HL-60 (cell line): ENCODE data around the gene TOR2A.
"Not testable (repeated sequence)": the region's sequence is repeated elsewhere in the genome, so short reads cannot be mapped to it uniquely, and the experiment has no call there.

ENCODE experiments used
- DNase-seq, 2 experiments: peaks; one replicate each; pipeline ENCODE4 v3.0.0-alpha.2; 2010 to 2020; ENCODE audit warnings: low read depth in 1 of 2, low spot score in 1 of 2
- H3K27ac ChIP-seq: fragments of 250-450 bp; sonication (Bioruptor Pico); replicated peaks from 2 replicates; pipeline ENCODE4 v1.5.1; 2020; ENCODE audit warnings: mild to moderate bottlenecking, moderate library complexity
- H3K27me3 ChIP-seq: fragments of 250-450 bp; sonication (Bioruptor Pico); 2 replicates; pipeline ENCODE4 v1.5.1; 2021; ENCODE audit warnings: mild to moderate bottlenecking, moderate library complexity; ENCODE audit not compliant: insufficient read depth, poor library complexity, severe bottlenecking
- H3K4me3 ChIP-seq: replicated peaks from 2 replicates; pipeline ENCODE4 v1.5.1; 2011; ENCODE audit warnings: mild to moderate bottlenecking, control low read depth, low read length; ENCODE audit not compliant: insufficient read depth
- CTCF ChIP-seq: IDR thresholded peaks from one replicate; pipeline ENCODE4 v1.5.1; 2011; ENCODE audit warnings: low read length, control low read depth, inconsistent platforms; ENCODE audit not compliant: insufficient read depth
- GABPA ChIP-seq: IDR thresholded peaks from 2 replicates; pipeline ENCODE4 v1.6.1; 2012; ENCODE audit warnings: low read depth
- POLR2AphosphoS5 ChIP-seq: IDR thresholded peaks from 2 replicates; pipeline ENCODE4 v1.6.1; 2012; ENCODE audit warnings: low read depth
- REST ChIP-seq: IDR thresholded peaks from 2 replicates; pipeline ENCODE4 v1.6.1; 2012; ENCODE audit warnings: low read depth; ENCODE audit not compliant: insufficient replicate concordance
- SPI1 ChIP-seq: IDR thresholded peaks from 2 replicates; pipeline ENCODE4 v1.6.1; 2012; ENCODE audit warnings: low read depth, mild to moderate bottlenecking, borderline replicate concordance

Gene TOR2A

GRCh38 chr9:127758843-127759242 lies 23.7 kb upstream of the TOR2A start:
- no peak for DNase-seq
- no peak for TF ChIP-seq SPI1
- no peak for TF ChIP-seq POLR2AphosphoS5
- no peak overlapping the region for H3K27ac ChIP-seq
- no peaks in the 10 kb centered on the region for H3K27me3 ChIP-seq
- H3K4me3 ChIP-seq: no peak overlapping the region

GRCh38 chr9:127756776-127757175 lies 21.7 kb upstream of the TOR2A start:
- DNase-seq, H3K27ac ChIP-seq, H3K27me3 ChIP-seq, H3K4me3 ChIP-seq: not testable (repeated sequence)

DNA sequence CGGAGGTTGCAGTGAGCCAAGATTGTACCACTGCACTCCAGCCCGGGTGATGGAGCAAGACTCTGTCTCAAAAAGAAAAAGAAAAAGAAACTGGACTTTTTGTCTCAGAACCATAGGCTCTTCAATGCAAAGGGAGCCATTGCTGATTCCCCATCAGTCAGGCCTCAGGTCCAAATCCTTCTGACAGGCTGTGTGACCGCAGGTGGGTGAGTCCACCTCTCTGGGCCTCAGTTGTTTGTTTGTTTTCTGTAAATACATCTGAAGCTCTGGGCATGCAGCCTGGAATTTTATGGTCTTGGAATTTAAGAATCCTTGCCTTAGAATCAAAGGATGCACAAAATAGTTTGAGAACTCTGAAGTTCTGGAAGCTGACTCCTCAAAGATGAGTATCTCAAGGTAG lies 21.1 kb upstream of the TOR2A start:
- DNase-seq: no peak
- H3K27me3 ChIP-seq: no peaks in the 10 kb centered on the region
- H3K27ac ChIP-seq: no peak overlapping the region
- no peak overlapping the region for H3K4me3 ChIP-seq
- TF ChIP-seq GABPA (no peak), SPI1 (no peak), CTCF (no peak), POLR2AphosphoS5 (no peak), REST (no peak)

DNA sequence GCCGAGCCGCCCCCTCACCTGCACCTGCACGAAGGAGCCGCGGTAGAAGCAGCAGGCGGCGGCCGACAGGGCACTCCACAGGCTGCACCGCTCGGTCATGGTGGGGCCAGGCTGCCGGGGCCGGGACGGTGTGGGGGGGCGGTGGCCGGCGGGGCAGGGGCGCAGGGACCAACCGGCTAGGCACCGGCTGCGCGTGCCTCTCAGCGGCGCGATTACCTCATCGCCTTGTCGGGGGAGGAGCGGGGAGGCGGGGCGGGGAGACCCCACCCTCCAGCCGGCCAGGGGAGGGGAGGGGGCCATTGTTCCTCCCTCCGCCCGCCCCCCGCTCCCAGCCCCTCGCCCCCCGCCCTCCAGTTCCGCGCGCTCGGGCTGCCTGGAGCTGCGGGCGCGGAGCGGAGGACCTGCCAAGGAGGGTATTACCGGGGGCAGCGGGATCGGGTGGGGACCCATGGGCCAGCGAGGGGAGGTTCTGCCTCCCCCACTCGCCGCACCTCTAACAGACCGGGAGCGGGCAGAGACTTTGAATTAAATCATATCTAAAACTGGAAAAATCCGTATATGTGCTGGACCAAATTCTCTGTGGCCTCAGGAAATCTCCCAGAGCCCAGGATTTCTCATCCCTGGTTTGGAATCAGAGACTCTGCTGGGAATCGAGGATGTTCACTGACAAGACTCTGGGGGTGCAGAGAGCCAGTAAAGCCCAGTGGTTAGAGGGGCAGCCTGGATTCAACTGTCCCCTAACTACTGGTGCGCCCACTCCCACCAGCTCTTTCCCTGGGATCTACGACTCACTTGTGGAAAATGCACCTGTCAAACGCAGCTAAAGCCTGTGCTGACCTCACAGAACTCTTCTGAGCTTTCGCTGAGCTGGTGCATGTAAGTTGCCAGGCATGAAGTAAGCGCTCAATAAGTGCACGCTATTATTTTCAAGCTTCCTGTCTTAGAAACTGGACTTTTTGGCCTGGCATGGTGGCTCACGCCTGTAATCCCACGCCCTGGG lies 20.3 kb upstream of the TOR2A start:
- no peaks in the 10 kb centered on the region for H3K27me3 ChIP-seq
- no peak overlapping the region for H3K27ac ChIP-seq
- no peak for DNase-seq
- no peak overlapping the region for H3K4me3 ChIP-seq
- TF ChIP-seq POLR2AphosphoS5 (no peak), REST (no peak), CTCF (no peak), SPI1 (no peak), GABPA (no peak)
